Raji (cell line): ENCODE data around the gene PSMD10.

ENCODE experiments used
- POLR2A ChIP-seq: IDR thresholded peaks from 2 replicates; pipeline ENCODE4 v1.6.1; 2011; ENCODE audit warnings: low read depth, low read length, control low read depth; ENCODE audit not compliant: insufficient read depth

PSMD10 gene

GRCh38 chrX:108044554-108045256 lies 46.6 kb downstream of the PSMD10 start, which contains the start of gene VSIG1:
Gene VSIG1, plus strand, starts transcription at chrX:108045065. Its CDS starts 66 bp downstream, at chrX:108045131.
- TF ChIP-seq POLR2A = no peak

- TF ChIP-seq POLR2A = no peak
Observed at GRCh38 chrX:108036298-108036973, 54.9 kb downstream of the PSMD10 start.

GRCh38 chrX:108034725-108035124 lies 56.6 kb downstream of the PSMD10 start:
- TF ChIP-seq POLR2A = no peak
